ENCODE results near the gene ACCS.

The ACCS gene

DNA sequence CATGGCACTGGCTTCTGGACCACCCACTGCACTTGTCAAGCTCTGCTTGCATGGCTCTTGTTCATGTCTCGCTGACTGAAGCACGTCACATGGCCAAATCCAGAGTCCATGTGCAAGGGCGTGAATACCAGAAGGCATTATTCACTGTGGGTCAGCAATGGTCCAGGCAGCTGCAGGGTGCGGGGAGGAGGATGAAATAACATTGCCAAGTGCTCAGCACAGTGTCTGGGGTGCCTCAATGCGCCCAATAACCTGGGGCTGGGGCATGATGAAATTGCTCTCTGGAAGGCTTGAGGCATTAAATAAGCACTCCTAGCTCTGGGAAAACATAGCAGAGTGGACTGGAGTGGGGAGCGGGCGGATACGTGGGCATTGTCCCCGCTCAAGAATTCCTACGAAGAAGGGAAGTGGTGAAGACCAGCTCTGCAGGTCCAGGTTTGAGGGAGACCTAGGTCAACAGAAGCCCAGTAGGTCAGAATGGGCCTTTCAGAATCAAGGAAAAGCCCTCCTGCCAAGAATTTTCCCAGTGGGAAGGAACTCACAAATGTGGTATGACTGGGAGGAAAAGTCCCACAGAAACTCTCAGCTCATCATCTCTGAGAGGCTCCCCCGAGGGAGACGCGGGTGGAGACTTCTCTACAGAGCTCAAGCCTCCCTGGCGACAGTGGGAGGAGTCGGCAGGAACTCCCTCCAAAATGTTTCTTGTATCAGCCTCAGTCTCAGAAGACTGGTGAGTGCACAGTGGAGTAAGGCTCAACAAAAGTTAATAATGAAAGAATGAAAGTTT, 33.6 kb upstream of the ACCS start:
- TF ChIP-seq, protein P1, sequence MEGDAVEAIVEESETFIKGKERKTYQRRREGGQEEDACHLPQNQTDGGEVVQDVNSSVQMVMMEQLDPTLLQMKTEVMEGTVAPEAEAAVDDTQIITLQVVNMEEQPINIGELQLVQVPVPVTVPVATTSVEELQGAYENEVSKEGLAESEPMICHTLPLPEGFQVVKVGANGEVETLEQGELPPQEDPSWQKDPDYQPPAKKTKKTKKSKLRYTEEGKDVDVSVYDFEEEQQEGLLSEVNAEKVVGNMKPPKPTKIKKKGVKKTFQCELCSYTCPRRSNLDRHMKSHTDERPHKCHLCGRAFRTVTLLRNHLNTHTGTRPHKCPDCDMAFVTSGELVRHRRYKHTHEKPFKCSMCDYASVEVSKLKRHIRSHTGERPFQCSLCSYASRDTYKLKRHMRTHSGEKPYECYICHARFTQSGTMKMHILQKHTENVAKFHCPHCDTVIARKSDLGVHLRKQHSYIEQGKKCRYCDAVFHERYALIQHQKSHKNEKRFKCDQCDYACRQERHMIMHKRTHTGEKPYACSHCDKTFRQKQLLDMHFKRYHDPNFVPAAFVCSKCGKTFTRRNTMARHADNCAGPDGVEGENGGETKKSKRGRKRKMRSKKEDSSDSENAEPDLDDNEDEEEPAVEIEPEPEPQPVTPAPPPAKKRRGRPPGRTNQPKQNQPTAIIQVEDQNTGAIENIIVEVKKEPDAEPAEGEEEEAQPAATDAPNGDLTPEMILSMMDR (IDR thresholded peaks at IDR 0.05), result no peak

DNA sequence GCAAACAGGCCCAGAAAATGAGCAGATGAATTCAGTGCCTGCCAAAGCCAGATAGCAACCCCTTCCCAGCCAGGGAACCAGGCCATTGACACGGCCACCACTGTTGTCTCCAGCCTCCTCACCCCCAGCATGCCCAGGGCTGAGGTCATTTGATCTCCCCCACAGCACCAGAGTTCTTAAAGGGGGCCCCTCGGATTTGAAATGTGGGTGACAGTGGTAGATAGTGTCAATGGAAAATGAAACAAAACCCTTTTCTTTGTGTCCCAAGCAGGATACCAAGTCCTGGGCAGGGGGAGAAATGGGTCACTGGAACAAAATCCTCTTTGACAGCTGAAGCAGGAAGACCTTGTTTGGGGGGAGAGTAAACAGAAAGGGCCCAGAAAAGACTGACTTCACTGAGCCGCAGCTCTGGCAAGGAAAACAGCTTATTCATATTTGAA, 32.6 kb upstream of the ACCS start:
- TF ChIP-seq, protein P1 (IDR thresholded peaks at IDR 0.05), result no peak

DNA sequence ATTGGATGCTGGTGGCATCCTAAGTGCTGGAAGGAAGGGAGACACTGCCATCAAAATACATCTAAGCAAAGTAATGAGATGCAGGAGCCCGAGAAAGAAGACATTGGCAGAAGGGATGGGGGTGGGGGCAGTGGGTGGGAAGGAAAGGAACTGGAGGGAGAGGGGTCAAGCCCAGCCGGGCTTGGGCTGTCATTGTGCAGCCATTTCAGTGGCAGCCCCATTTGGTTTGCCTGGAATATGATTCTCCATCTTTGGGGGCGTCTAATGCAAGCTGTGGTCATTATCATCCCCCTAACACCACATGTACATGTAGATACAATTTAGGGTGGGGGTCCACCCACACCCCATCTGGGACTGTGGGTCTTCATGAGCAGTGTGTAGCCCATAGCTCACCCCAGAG, 32.2 kb upstream of the ACCS start:
- TF ChIP-seq, protein P1 (IDR thresholded peaks at IDR 0.05), result no peak

DNA sequence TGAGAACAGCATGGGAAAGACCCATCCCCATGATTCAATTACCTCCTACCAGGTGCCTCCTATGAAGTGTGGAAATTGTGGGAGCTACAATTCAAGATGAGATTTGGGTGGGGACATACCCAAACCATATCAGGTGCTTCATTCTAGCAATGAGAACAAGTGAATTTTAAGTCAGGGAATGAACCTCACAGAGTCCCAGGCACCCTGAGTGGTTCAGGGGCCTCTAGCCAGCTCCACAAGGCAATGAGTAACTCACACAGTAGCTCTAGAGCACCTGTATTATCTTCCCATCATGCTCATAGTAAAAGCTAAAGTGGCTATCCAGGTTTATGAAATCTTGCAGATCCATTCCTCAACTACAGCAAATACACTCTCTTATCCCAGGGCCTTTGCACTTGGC, 31.4 kb upstream of the ACCS start:
- TF ChIP-seq, protein P1 (IDR thresholded peaks at IDR 0.05), result no peak

DNA sequence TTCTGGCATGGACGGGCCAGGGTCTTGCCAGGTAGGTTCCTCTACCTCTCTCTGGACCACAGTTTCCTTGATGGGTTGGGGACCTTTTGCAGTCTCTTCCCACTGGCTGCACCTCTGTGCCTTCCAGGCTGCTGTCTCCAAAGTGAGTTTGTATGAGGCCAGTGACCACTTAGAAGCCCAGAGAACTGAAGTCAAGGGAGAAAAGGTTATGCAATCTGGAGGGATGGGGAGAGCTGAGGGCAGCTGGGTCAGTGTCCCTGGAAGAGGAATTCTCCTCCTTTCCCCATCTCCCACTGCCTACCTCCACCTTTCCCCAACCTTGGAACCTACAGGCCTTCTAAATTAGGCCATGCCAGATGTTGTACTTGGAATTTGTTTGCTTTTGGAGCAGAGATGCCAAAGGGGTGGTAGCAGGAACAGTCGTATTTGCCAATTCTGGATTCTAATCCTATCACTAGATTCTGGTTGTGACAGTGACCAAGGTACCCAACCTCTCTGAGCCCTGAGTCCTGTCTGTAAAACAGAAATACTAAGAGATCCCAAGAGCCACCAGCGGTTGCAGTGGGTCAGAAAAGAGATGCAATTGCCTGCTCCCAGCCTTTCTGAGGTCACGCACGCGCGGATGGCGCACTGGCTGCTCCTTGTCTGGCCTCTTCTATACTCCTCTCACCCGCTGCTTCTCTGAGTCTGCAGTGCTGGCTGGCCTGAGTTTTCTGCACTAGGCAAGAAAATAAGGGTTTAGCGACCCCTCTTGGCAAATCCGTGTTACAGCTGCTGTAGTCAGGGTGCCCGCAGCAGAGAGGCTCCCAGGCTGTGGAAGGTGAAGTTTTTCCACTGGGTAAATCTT, 29.0 kb upstream of the ACCS start:
- TF ChIP-seq, protein P1 (IDR thresholded peaks at IDR 0.05), result peak; percentile 75

DNA sequence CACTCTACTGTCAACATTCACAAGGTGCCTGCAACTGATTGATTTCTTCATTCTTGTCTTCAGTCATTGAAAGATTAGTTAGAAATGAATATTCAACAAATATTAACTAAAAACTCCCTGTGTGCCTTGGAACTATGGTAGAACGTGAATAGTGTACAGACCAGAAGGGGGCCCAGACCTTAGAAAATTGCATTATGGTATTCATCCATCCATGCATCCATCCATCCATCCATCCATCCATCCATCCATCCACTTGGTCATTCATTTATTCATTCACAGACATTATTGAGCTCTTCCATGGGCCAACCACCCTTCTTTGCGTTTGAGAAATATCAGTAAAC, 28.4 kb upstream of the ACCS start:
- TF ChIP-seq, protein P1 (IDR thresholded peaks at IDR 0.05), result peak; percentile 11; the same call in 1 of the 2 replicates

DNA sequence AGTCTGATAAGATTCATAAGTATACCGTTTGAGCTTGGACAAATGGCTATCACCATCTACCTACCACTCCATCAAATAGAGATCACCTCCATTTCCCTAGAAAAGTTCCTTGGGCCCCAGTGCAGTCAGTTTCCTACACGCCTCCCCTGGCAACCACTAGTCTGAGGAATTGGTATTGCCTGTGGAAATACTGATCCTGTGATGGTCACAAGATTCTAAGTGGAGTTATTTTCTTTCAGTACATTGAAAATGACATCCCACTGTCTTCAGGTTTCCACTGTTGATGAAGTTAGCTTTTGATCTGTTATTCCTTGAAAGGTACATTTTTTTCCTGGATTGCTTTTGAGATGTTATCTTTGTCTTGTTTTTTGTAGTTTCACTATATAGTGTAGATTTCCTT, 22.9 kb upstream of the ACCS start:
- TF ChIP-seq, protein P1 (IDR thresholded peaks at IDR 0.05), result no peak
